Measurements from ENCODE around the gene CLDN3. TPM values are rescaled to one million over a fixed set of nuclear protein-coding genes. Genes with fewer than 3 reads are reported as not detected.
"Not testable (repeated sequence)": the region's sequence is repeated elsewhere in the genome, so short reads cannot be mapped to it uniquely, and the experiment has no call there.

The CLDN3 gene
- total RNA-seq, 4 donors from 2014 or later = not detected

DNA sequence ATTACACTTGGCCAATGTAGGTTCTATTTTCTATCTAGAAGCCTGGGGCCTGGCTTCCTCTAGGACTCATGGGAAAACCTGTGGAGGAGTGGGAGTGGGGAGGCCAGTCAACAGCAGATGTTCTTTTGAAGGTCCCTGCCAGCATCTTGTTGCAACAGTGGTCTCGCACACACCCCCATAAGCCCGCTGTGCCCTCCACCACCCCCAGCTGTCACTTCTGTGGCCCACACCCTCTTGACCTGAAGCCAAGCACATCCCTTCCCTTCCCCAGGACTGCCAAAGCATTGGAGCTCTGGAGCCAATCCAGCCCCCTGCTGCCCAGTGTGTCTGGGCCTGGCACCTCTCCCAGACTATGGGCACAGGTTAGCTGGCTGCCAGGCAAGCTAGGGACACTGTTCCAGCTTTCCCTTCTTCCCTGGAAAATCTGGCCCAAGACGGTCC is 48.7 kb downstream of the CLDN3 start:
- no peak for DNase-seq (ENCODE audit: low spot score in 2 of 2)
- TF ChIP-seq POLR2A (IDR thresholded peaks at IDR 0.05) (no peak), EP300 (IDR thresholded peaks at IDR 0.05) (no peak)
- TF ChIP-seq, protein P1, sequence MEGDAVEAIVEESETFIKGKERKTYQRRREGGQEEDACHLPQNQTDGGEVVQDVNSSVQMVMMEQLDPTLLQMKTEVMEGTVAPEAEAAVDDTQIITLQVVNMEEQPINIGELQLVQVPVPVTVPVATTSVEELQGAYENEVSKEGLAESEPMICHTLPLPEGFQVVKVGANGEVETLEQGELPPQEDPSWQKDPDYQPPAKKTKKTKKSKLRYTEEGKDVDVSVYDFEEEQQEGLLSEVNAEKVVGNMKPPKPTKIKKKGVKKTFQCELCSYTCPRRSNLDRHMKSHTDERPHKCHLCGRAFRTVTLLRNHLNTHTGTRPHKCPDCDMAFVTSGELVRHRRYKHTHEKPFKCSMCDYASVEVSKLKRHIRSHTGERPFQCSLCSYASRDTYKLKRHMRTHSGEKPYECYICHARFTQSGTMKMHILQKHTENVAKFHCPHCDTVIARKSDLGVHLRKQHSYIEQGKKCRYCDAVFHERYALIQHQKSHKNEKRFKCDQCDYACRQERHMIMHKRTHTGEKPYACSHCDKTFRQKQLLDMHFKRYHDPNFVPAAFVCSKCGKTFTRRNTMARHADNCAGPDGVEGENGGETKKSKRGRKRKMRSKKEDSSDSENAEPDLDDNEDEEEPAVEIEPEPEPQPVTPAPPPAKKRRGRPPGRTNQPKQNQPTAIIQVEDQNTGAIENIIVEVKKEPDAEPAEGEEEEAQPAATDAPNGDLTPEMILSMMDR (IDR thresholded peaks at IDR 0.05) = no peak
- WGBS, 2 donors = 73 to 83% methylated on average over 3 of the region's 3 CpGs
- no peaks in the 10 kb centered on the region for H3K27me3 ChIP-seq
- no peaks in the 10 kb centered on the region for H3K36me3 ChIP-seq
- H3K4me1 ChIP-seq = peaks cover 0 to 35% (median 10%) of the 10 kb centered on the region in 4 donors
- H3K9me3 ChIP-seq = no peaks in the 10 kb centered on the region
- no peak overlapping the region for H3K27ac ChIP-seq
- H3K4me3 ChIP-seq = no peak overlapping the region

DNA sequence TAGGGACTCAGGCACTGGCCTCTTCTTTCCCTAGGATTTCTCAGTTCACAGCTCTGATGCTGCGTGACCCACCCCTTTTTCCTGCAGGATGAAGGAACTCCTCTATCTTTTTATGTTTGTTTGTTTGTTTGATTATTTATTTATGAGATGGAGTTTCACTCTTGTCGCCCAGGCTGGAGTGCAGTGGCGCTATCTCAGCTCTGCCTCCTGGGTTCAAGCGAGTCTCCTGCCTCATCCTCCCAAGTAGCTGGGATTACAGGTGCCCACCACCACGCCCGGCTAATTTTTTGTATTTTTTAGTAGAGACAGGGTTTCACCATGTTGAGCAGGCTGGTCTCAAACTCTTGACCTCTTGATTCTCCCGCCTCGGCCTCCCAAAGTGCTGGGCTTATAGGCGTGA is 49.6 kb downstream of the CLDN3 start:
- not testable (repeated sequence) for H3K27me3 ChIP-seq; H3K36me3 ChIP-seq; H3K27ac ChIP-seq; H3K9me3 ChIP-seq; DNase-seq (ENCODE audit: low spot score in 2 of 2); H3K4me3 ChIP-seq
- WGBS, 2 donors = 96 to 97% methylated on average over 9 of the region's 9 CpGs
- peaks cover 0 to 35% (median 10%) of the 10 kb centered on the region in 4 donors for H3K4me1 ChIP-seq

- Histone ChIP-seq H3K4me3 (peak overlapping the region; percentile 31 to 87 (median 62)), H3K27ac (no peak overlapping the region), H3K27me3 (no peaks in the 10 kb centered on the region), H3K4me1 (peaks cover 0 to 35% (median 10%) of the 10 kb centered on the region in 4 donors), H3K36me3 (peaks cover 0 to 9% (median 0%) of the 10 kb centered on the region in 3 donors), H3K9me3 (no peaks in the 10 kb centered on the region)
- no peak for DNase-seq (ENCODE audit: low spot score in 2 of 2)
- TF ChIP-seq EP300 (IDR thresholded peaks at IDR 0.05) (no peak), POLR2A (IDR thresholded peaks at IDR 0.05) (no peak)
- TF ChIP-seq, protein P1 (IDR thresholded peaks at IDR 0.05) = no peak
- 11 to 30% methylated on average over 6 to 11 of the region's 16 CpGs for WGBS, 2 donors
Observed at GRCh38 chr7:73719806-73720169, 50.3 kb downstream of the CLDN3 start.

Small RNA genes within 50 kb of the gene (small RNA-seq; reads per million reads assigned to genes)
- not detected for gene RN7SL265P

Other genes with a start within 250 kb of the CLDN3 start
- gene BAZ1B, start 248.0 kb downstream of the CLDN3 start, total RNA-seq = 10 to 100 TPM; 53.3 to 70.1 (median 63.6) TPM
- 10 to 100 TPM; 46.1 to 76.2 (median 59.4) TPM for gene BCL7B, start 212.6 kb downstream of the CLDN3 start, total RNA-seq
- 10 to 100 TPM; 36.6 to 70.8 (median 49.2) TPM for gene TBL2, start 191.7 kb downstream of the CLDN3 start, total RNA-seq
- gene MLXIPL, start 145.7 kb downstream of the CLDN3 start, total RNA-seq = 10 to 100 TPM; 16.2 to 83.5 (median 59.6) TPM
- gene VPS37D, start 102.4 kb downstream of the CLDN3 start, total RNA-seq = 1 to 10 TPM; 1.1 to 4.2 (median 3.4) TPM
- 1 to 10 TPM; 2.7 to 8.4 (median 6.3) TPM for gene DNAJC30, start 86.8 kb downstream of the CLDN3 start, total RNA-seq
- 10 to 100 TPM; 22.5 to 50.6 (median 39.3) TPM for gene BUD23, start 86.7 kb downstream of the CLDN3 start, total RNA-seq
- gene STX1A, start 50.6 kb downstream of the CLDN3 start, total RNA-seq = 10 to 100 TPM in 2 of 4 donors, 1 to 10 TPM in 2; 3.9 to 19.4 (median 10.8) TPM
- gene ABHD11, start 31.5 kb downstream of the CLDN3 start, total RNA-seq = 10 to 100 TPM in 2 of 4 donors, 1 to 10 TPM in 2; 7.5 to 19.2 (median 10.9) TPM
- gene CLDN4, start 60.7 kb upstream of the CLDN3 start, total RNA-seq = 1 to 10 TPM in 1 of 4 donors, under 1 TPM in 2, not detected in 1; 0.42 to 2.0 (median 0.66) TPM
- gene METTL27, start 72.2 kb upstream of the CLDN3 start, total RNA-seq = 1 to 10 TPM in 3 of 4 donors, not detected in 1; 3.6 to 9.2 (median 9.0) TPM
- gene TMEM270, start 90.9 kb upstream of the CLDN3 start, total RNA-seq = not detected

Data from tibial nerve (tissue), 4 donors.